Adipocyte (in vitro differentiated cells): ENCODE data around the gene CHPF.

Experiments
- DNase-seq: peaks from one replicate; pipeline ENCODE4 v3.0.0-alpha.2; 2015; ENCODE audit warnings: low read depth
- H3K27me3 ChIP-seq: replicated peaks from 2 replicates; pipeline ENCODE4 v1.7.0; 2013; ENCODE audit warnings: mild to moderate bottlenecking, low read length, moderate library complexity; ENCODE audit not compliant: control insufficient read depth, insufficient read depth
- H3K36me3 ChIP-seq: 2 replicates; pipeline ENCODE4 v1.7.0; 2013; ENCODE audit warnings: low read length, mild to moderate bottlenecking, moderate library complexity; ENCODE audit not compliant: control insufficient read depth, insufficient read depth, severe bottlenecking
- H3K4me1 ChIP-seq: 2 replicates; pipeline ENCODE4 v1.7.0; 2013; ENCODE audit warnings: mild to moderate bottlenecking, low read length, moderate library complexity; ENCODE audit not compliant: control insufficient read depth, insufficient read depth
- H3K4me3 ChIP-seq: 2 replicates; pipeline ENCODE4 v1.7.0; 2013; ENCODE audit warnings: mild to moderate bottlenecking, low read length, moderate library complexity
- H3K9ac ChIP-seq: 2 replicates; pipeline ENCODE4 v1.7.0; 2013; ENCODE audit warnings: mild to moderate bottlenecking, low read length, moderate library complexity
- H3K9me3 ChIP-seq: 2 replicates; pipeline ENCODE4 v1.7.0; 2013; ENCODE audit warnings: mild to moderate bottlenecking, low read length, moderate library complexity; ENCODE audit not compliant: control insufficient read depth

CHPF gene

GRCh38 chr2:219556413-219556812, 12.8 kb upstream of the CHPF start:
- Histone ChIP-seq H3K27me3 (no peaks in the 10 kb centered on the region), H3K4me3 (no peak overlapping the region), H3K9me3 (no peaks in the 10 kb centered on the region), H3K4me1 (peaks cover 34% of the 10 kb centered on the region), H3K9ac (no peak overlapping the region), H3K36me3 (no peaks in the 10 kb centered on the region)
- DNase-seq: no peak

DNA sequence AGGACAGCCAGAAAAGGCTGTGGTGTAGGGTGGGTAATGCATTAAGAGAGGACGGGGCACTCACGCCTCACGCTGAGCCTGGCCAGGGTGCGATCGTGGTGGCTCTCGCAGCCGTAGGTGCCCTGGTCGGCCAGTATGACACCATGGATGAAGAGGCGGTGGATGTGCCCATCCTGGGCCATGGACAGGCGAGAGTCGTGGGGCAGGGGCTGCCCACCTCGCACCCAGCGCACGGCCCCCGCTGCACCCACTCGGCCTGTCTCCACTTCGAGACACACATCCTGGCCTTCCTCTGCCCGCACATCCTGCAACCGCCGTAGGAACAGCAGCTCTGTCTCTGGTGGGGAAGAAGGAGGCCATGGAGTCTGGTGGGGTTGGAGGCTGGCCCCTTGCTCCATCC, 12.3 kb upstream of the CHPF start:
- Histone ChIP-seq H3K4me1 (peaks cover 30% of the 10 kb centered on the region), H3K9ac (no peak overlapping the region), H3K36me3 (no peaks in the 10 kb centered on the region), H3K4me3 (no peak overlapping the region), H3K27me3 (no peaks in the 10 kb centered on the region), H3K9me3 (no peaks in the 10 kb centered on the region)
- no peak for DNase-seq

DNA sequence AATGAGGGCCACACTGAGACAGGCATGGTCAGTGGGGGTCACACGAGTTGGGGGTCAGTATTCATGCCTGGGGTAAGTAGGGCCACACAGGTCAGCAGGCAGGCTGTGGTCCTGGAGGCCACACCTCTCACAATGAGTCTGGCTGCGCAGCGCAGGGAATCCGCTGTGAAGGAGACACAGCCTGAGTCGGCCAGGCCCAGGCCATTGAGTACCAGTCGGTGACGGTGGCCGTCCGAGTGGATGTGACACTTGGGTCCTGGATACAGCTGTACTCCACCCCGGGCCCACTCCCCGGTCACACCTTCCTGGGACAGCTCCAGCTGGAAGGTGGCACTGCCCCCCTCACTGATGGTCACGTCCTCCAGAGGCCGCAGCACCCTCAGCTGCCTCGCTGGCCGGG, 10.7 kb upstream of the CHPF start:
- no peak for DNase-seq
- no peaks in the 10 kb centered on the region for H3K36me3 ChIP-seq
- H3K9ac ChIP-seq: no peak overlapping the region
- no peaks in the 10 kb centered on the region for H3K9me3 ChIP-seq
- H3K4me3 ChIP-seq: no peak overlapping the region
- H3K27me3 ChIP-seq: no peaks in the 10 kb centered on the region
- H3K4me1 ChIP-seq: peaks cover 16% of the 10 kb centered on the region

GRCh38 chr2:219553463-219553963, 9.9 kb upstream of the CHPF start:
- H3K4me1 ChIP-seq: peaks cover 13% of the 10 kb centered on the region
- peak overlapping the region; percentile 45 for H3K9ac ChIP-seq
- H3K4me3 ChIP-seq: no peak overlapping the region
- no peak for DNase-seq
- no peaks in the 10 kb centered on the region for H3K27me3 ChIP-seq
- no peaks in the 10 kb centered on the region for H3K36me3 ChIP-seq
- H3K9me3 ChIP-seq: no peaks in the 10 kb centered on the region

DNA sequence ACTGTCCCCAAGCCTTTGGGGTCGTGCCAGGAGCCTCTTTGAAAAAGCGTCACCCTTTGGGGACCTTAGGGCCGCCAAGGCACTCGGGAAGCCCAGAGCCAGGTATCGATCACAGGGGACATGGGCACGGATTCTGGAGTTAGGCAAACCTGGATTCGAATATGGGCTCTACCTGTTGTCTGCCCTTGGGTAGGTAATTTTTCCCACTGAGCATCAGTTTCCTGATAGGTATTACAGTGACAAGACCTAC, 9.5 kb upstream of the CHPF start:
- Histone ChIP-seq H3K36me3 (no peaks in the 10 kb centered on the region), H3K4me3 (peak overlapping the region; percentile 81), H3K9me3 (no peaks in the 10 kb centered on the region), H3K9ac (peak overlapping the region; percentile 45), H3K4me1 (peaks cover 13% of the 10 kb centered on the region), H3K27me3 (no peaks in the 10 kb centered on the region)
- DNase-seq: no peak

GRCh38 chr2:219552382-219553167, 9.0 kb upstream of the CHPF start:
- peak; percentile 93 for DNase-seq
- no peaks in the 10 kb centered on the region for H3K9me3 ChIP-seq
- H3K4me3 ChIP-seq: peak overlapping the region; percentile 81
- no peaks in the 10 kb centered on the region for H3K36me3 ChIP-seq
- H3K9ac ChIP-seq: peak overlapping the region; percentile 64
- H3K4me1 ChIP-seq: peaks cover 13% of the 10 kb centered on the region
- no peaks in the 10 kb centered on the region for H3K27me3 ChIP-seq

- peak overlapping the region; percentile 81 for H3K4me3 ChIP-seq
- peak; percentile 43 for DNase-seq
- H3K27me3 ChIP-seq: no peaks in the 10 kb centered on the region
- no peaks in the 10 kb centered on the region for H3K36me3 ChIP-seq
- peak overlapping the region; percentile 64 for H3K9ac ChIP-seq
- no peaks in the 10 kb centered on the region for H3K9me3 ChIP-seq
- peaks cover 13% of the 10 kb centered on the region for H3K4me1 ChIP-seq
Measured at GRCh38 chr2:219551441-219552381, 8.1 kb upstream of the CHPF start.

- H3K4me3 ChIP-seq: no peak overlapping the region
- no peaks in the 10 kb centered on the region for H3K27me3 ChIP-seq
- no peaks in the 10 kb centered on the region for H3K9me3 ChIP-seq
- no peak for DNase-seq
- H3K36me3 ChIP-seq: no peaks in the 10 kb centered on the region
- H3K4me1 ChIP-seq: peaks cover 14% of the 10 kb centered on the region
- no peak overlapping the region for H3K9ac ChIP-seq
Measured at GRCh38 chr2:219549619-219550018, 6.0 kb upstream of the CHPF start.

GRCh38 chr2:219548990-219549389, 5.4 kb upstream of the CHPF start:
- Histone ChIP-seq H3K9me3 (no peaks in the 10 kb centered on the region), H3K36me3 (no peaks in the 10 kb centered on the region), H3K4me1 (peaks cover 19% of the 10 kb centered on the region), H3K27me3 (no peaks in the 10 kb centered on the region), H3K4me3 (no peak overlapping the region), H3K9ac (no peak overlapping the region)
- no peak for DNase-seq

- no peak overlapping the region for H3K4me3 ChIP-seq
- no peak for DNase-seq
- no peak overlapping the region for H3K9ac ChIP-seq
- no peaks in the 10 kb centered on the region for H3K36me3 ChIP-seq
- no peaks in the 10 kb centered on the region for H3K9me3 ChIP-seq
- H3K27me3 ChIP-seq: no peaks in the 10 kb centered on the region
- H3K4me1 ChIP-seq: peaks cover 12% of the 10 kb centered on the region
Measured at GRCh38 chr2:219547621-219548020, 4.0 kb upstream of the CHPF start.

- no peak for DNase-seq
- H3K4me1 ChIP-seq: peaks cover 17% of the 10 kb centered on the region
- H3K9ac ChIP-seq: no peak overlapping the region
- no peak overlapping the region for H3K4me3 ChIP-seq
- peaks cover 5% of the 10 kb centered on the region for H3K36me3 ChIP-seq
- H3K9me3 ChIP-seq: no peaks in the 10 kb centered on the region
- no peaks in the 10 kb centered on the region for H3K27me3 ChIP-seq
Measured at GRCh38 chr2:219545943-219546352, 2.3 kb upstream of the CHPF start.
